ENCODE measurements around the gene SNTG2.
"Not testable (repeated sequence)": the region's sequence is repeated elsewhere in the genome, so short reads cannot be mapped to it uniquely, and the experiment has no call there.

SNTG2 gene

DNA sequence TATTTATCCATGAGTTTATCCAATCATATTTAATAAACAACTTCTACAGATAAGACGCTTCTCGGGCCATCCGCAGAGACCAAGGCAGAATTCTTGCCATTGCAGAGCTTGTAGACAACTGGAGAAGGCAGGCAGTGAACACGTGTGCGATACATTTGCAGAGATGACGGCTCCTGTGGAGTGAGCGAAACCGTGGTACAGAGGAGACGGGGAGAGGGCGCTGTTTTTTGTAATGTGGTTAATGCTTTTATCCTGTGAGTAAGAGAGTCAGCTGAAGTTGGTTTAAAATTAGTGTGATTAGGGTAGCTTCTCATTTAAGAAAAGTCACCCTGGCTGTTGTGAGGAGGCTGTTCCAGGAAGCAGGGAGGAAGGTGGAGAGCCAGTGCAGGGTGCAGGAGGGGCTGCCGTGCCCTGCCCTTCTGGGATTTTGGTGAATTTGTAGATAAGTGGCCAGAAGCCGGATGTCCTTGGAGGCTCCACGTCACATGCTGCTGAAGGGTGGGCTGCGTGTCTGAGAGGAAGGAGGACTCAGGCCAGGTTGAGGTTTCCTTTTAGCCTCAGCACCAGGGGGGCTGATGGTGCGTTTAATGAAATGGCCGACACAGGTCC lies 151.4 kb downstream of the SNTG2 start:
- DNase-seq = no peak

DNA sequence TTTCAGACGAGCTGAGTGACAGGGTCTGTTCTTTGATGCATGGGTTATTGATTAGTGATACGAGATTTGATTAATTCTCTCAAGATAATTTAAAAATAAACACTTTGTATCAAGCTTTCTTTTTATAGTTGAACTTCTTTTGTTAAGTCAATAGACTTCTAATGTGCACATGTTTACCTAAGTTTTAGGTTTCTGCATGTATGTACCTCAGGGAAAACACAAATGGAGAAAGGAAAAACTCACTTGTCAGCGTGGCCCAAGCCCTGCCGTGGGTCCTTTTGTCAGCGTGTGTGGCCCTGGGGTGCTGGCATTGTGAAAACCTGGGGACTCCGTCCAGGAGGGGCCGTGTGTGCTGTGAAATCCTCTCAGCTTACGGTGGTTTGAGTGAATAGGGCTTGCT lies 153.7 kb downstream of the SNTG2 start:
- DNase-seq = no peak

DNA sequence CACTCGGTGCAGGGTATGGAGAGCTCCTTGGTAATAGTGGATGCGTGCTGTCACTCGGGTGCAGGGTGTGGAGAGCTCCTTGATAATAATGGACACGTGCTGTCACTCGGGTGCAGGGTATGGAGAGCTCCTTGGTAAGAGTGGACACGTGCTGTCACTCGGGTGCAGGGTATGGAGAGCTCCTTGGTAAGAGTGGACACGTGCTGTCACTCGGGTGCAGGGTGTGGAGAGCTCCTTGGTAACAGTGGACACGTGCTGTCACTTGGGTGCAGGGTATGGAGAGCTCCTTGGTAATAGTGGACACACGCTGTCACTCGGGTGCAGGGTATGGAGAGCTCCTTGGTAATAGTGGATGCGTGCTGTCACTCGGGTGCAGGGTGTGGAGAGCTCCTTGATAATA lies 155.7 kb downstream of the SNTG2 start:
- not testable (repeated sequence) for DNase-seq

DNA sequence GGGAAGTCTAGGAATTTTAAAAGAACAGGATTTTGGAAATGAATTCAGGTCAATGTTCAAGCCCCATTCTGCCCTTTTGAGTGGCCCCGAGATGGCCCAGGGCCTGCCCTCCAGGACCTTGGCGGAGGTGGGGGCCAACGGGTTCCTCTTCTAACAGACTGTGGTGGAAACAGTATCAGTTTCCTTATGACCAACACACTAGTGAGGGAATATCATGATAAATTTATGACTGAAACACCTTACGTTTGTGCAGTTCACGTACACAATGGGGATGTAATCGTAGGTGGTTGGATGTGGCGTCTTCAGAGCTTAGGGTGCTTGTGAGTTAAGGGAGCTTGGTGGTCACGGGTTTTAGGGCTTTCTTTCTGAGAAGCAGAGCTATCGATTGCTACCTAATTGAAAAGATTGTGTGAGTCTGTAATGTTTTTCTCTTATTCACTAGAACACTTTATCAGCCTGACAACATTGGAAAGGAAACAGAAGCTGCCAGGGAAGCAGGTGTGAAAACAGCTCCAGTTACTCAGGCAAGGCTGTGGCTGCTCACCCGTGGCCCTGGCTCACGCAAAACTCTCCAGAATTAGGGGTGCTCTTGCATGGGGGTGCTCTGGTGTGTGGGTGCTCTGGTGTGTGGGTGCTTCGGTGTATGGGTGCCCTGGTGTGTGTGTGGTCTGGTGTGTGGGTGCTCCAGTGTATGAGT lies 165.3 kb downstream of the SNTG2 start:
- DNase-seq = no peak

DNA sequence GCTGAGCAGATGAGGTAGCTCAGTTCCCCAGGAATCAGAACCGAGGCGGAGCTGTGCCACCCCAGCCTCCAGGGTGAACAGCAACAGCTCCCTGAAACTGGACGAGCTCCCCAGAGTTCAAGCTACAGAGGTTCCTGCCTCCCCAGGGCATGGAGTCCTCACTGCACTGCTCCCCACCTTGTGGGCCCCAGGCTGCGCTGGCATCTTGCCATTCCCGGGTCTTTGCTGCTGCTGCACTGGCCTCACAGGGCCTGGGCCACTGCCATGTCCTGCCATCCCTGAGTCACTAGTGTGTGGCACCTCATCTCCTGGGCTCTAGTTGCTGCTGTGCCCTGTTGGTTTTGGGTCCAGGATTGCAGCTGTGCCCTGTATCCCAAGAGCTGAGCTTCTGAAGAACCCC lies 166.9 kb downstream of the SNTG2 start:
- no peak for DNase-seq

DNA sequence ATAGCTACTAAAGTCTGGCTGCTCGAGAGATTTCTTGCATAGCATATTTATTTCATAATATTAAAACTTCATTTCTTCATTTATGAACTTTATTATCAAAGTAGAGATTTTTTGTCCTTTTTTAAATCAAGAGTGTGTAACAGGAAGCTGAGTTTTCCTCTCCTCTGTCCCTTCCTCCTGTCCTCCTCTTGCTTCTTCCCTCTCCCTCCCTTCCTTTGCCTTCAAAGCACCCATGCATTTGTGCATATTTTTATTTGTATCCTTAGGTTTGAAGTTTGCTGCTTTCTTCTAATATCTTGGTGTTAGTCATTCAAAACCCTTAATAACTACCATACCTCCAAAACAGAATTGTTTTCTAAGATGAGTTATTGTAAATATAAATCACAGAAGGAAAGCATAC lies 174.6 kb downstream of the SNTG2 start:
- DNase-seq = no peak

DNA sequence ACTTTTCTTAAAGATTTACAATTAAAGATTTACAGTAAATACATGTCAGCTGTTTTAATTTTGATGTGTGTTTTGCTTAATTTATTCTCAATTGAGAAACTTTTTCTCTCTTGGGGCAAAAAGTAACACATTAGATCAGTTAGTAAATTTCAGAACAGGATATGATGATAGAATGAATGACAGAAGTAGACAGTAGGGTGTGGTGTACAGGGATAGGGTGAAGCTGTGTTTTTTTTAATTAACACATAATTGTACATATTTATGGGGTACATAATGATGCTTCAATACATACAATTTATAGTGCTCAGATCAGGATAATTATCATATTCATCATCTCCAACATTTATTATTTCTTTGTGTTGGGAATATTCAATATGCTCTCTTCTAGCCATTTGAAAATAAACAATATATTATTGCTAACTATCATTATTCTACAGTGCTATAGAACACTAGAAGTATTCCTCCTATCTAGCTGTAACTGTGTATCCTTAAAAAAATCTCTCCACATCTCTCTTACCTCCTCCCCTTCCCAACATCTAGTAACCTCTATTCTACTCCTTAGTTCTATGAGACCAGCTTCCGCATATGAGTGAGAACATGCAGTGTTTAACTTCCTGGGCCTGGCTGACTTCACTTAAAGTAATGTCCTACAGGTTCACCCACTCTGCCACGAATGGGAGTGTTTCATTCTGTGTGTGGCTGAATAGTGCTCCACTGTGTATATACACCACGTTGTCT lies 175.2 kb downstream of the SNTG2 start:
- no peak for DNase-seq

DNA sequence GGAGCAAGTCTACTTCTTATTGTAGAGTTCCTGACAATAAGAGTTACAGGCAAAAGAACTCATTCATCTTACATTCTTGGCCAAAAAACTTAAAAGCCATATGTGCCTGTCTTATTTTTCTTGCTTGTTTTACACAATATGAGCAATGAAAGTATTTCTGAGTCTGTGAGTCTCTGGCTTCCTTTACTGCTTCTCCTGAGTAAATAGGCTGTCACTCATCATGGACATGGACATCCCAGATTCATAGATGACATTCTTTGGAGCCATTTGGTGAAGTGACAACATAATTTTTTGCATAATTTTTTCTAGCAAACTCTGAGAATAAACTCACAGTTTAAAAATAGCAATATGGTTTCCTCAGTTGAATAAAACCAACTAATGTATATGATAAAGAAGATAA lies 179.3 kb downstream of the SNTG2 start:
- DNase-seq = no peak

DNA sequence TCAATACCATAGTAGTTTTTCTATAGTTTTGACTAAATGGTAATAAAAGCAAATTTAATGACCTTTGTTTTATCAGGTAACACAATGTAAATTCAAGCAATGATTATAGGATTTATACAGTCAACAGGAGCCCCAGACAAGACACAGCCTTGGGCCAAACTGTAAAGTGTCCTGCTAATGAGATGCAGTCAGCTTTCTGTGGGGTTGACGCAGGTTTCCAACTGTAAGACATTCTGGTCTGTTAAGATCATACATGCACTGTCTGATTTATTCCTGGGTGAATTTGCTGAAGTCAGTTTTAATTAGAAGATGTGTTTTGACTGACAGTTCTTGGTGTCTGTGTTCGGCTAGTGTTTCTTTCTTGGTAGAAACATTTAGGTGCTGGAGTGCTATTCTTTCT lies 180.3 kb downstream of the SNTG2 start:
- DNase-seq = no peak

DNA sequence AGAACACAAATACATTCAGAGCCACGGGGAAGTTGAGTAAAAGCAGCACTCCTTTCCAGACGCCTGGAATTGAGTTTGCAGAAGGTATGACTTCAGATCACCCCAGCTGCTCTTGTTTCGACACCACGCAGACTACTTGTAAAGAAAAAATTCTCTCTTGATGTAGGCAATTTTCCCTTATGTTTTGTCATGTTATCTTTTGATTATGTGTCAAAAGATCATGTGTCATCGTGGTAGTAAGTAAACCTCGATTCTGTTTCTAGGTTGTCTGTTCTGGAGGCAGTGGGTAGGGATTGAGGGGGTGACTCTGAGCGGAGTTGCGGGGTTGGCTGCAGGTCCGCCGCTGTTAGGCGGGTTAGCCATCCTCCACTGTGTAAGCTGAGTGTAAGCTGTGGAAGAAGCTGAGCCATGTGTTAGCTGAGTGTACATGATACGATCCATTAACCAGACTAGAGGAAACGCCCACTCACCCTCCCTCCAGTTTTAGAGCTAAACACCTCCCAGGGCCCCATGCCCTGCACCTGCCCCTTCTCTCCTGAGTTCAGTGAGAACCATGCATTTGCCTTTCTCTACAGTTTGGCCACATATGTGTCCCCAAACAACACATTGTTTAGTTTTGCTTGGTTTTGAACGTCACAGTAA lies 181.8 kb downstream of the SNTG2 start:
- no peak for DNase-seq

DNA sequence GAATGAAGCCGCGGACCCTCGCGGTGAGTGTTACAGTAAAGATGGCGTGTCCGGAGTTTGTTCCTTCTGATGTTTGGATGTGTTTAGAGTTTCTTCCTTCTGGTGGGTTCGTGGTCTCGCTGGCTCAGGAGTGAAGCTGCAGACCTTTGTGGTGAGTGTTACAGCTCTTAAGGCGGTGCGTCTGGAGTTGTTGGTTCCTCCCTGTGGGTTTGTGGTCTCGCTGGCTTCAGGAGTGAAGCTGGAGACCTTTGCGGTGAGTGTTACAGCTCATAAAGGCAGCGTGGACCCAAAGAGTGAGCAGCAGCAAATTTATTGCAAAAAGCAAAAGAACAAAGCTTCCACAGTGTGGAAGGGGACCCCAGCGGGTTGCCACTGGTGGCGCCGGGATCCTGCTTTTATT lies 183.2 kb downstream of the SNTG2 start:
- DNase-seq = not testable (repeated sequence)

DNA sequence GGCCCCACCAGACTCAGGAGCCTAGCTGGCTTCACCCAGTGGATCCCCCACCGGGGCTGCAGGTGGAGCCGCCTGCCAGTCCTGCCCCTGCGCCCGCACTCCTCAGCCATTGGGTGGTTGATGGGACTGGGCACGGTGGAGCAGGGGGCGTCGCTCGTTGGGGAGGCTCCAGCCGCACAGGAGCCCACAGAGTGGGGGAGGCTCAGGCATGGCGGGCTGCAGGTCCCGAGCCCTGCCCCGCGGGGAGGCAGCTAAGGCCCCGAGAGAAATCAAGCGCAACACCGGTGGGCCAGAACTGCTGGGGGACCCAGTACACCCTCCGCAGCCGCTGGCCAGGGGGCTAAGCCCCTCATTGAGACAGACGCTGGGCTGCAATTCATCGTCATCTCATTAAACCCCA lies 184.0 kb downstream of the SNTG2 start:
- no peak for DNase-seq

DNA sequence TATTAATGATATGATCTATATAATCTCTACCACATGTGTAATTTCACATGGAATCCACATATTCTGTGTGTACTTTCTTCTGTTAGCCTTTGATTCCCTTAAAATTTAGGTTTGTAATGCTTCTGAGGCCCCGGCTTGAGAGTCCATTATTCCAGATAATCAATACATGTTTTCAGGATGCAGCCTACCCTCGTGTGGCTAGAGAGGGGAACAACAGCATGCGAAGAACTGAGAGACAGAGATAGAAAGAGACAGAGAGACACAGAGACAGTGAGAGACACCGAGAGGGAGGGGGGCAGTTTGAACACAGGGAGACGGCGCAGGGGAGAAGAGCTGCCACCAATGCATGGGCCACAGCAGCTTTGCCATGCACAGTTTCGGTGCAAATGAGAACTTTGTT lies 185.4 kb downstream of the SNTG2 start:
- DNase-seq = no peak

DNA sequence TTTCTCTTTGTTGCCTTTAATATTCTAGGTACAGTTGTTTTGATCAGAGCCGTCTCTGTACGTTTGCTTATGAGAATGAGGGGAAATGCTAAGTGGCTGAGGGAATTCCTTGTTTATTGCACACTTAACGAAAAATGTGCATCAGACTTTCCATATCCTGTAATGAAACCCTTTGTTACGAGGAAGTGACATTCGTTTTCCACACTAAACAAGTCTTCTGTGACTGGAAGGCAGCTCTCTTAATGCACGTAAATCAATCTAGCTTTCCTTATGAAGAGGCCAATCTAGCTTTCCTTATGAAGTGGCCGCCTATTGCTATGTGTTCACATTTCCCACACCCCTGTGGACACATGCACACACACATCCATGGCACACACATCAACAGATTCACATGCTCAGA lies 186.2 kb downstream of the SNTG2 start:
- no peak for DNase-seq

DNA sequence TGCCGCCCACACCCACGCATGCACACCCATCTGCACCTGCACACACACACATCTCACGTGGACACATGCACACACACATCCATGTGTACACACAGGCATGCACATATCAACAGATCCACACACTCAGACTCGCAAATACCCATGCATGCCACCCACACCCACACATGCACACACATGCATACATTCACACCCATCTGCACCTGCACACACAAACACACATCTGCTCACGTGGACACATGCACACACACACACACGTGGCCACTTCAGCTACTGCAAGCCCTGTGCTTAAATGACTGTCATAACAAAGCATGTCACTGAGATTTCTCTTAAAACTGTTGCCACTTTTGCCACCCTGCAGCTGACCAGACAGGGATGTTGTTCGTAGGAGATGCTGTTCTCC lies 186.6 kb downstream of the SNTG2 start:
- DNase-seq = no peak

DNA sequence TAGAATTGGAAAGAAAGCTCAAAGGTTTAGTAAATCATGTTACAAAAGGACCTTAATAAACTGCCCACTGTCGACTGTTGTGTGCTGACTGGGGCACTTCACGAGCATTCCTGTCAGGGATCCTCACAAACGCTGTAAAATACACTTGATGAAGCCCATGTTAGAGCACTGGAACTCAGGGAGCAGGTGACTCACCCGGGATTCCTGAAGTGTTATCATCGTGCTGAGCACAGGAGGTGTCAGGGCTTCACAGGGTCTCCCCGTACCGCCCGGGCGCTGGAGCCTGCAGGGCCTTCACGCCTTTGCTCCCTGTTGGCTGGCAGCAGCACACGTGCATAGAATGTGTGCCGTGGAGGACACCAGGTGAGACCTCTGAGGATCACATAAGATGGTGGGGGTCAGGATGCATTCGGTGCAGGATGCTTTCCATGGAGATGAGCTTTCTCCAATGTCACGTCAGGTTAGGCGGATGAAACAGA lies 187.3 kb downstream of the SNTG2 start:
- no peak for DNase-seq

DNA sequence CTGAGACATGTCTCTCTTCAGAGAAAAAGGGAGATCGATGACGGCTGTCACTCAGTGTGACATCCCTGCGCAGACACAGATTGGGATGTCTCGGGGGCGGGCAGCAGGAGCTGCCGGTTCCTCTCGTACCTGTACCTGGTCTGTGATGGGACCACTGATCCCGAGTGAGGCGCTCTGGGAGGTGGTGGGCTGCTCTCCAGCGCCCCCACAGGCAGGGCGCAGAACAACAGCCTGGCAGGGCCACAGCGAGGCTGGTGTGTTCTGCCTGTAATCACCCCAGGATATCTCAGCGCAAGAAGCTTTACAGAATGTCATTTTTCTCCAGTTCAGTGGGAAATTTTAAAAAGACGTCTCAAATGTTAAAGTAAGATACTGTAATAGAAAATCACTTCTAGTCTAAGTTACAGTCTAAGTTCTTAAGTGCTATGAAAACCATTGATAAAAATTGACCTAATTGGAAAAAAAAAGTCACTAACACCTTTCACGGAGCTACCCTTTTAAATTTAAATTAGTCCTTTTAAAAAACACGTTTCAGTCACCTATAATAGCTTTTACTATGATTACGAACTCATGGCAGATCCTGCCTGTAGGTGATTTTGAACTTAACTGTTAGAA lies 189.8 kb downstream of the SNTG2 start:
- DNase-seq = no peak

DNA sequence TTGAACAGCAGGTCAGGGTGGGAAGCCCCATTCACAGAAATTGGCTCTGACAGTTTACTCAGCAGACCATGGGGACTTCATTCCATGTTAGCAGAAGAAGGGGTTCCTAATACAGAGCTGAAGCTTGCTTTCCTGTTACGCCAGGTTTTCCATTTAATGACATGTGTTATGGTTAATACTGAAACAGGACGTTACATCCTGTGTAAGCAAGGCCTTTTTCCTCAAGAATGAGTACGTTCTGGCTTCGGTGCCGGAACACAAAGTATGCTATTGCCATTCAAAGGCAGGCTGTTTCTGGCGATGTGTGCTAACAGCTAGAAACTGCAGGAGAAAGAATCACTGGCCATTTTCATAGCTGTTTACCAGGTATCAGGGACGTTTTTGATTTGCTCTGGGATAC lies 190.4 kb downstream of the SNTG2 start:
- DNase-seq = no peak

DNA sequence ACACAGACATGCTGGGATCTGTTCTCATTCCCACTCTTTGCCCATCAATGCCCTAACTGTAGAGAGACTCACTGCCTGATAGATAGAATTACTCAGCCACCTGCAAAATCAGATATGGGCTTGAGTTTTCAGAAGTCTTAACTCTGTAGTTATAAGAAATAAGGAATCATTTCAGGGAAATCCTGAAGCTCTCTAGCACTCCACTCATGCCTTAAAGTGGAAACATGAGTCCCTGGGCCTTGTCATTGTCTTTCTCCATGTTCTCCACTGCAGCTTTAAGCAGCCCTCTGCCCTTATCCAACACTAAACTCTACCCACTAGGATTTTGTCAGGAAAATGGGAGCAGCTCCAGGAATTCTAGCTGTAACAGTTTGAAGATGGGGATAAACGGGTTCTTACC lies 192.5 kb downstream of the SNTG2 start:
- DNase-seq = no peak

DNA sequence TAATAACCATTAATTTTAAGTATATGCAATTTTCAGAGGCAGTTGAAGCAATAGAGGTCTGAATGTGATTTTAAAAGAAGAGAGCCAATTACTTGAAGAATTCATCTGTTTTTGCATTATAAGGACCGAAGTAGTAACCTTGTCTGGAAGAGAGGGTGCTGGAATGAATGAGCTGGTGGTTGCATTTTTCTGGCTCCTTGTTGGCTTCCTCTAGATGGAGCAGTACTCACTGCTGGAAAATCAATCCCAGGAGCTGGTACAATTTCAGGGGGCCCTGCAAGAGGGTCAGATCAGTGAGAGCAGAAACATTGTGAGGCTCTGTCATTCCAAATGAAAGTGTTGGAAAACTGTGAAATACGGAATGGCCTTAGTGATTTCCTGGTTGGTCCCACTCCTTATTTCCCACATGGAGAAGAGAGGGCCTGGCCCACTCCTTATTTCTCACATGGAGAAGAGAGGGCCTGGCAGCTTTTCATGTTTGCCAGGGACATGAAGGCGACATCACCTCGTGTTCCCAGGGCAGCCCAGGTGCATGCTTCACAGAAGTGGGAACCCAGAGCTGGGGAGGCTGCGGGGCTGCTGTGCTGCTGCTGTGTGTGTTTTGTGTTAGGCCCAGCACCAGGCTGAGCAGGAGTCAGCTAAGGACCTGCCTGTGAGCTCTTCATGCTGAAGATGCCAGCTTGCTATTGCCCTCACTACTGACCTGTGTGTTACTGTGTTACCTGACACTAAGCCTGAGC lies 197.4 kb downstream of the SNTG2 start:
- no peak for DNase-seq

DNA sequence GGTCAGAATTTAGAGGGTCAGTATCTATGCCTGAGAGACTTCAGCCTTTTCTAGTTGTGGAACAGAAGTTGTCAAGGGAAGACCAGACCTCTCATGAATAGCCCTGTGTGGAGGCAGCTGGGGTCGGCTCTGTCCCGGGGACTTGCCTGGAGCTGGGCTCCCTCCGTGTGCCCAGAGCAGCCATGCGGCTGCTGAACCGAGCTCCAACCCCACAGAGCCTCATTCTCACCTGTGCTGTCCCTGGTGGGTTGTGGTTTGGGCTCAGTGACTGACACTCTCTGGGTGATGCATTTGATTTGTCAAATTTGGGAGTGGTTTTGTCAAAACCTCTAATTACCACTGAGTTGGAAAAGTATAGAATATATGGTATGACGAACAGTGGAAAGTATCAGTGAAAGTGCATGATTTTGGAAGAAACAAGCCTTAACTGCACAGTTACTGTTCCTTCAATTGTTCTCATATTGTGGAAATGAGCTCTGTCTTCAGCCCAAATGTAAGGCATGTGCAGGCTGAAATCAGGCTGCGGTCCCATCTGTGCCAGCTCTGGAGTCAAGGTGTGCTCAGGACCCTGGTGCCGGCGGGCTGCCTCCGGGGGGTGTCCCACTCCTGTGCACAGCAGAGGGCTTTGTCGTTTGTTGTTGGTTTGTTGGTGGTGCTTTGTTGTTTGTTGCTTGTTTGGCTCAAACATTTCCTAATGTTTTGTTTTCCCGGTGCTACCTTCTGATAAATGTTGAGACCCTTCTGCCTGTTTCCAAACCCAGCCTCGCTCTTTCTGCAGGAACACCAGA lies 200.3 kb downstream of the SNTG2 start:
- no peak for DNase-seq

DNA sequence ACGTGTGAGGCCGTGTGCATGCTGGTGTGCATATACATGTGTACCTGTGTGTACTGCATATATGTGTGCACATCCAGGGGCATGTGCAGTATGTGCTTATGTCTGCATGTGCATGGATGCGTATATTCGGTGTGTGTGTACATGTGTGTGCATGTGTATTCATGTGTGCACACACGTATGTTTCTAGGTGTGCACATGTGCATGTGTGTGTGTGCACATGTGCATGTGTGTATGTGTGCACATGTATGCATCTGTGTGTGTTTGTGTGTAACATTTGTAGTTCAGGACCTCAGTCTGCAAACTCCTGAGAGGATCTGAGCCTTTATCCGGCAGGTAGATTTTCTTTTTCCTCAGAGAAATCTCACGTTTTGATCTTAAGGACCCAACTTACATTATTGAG lies 201.7 kb downstream of the SNTG2 start:
- no peak for DNase-seq
